ENCODE measurements around the gene PDPK1.

PDPK1 gene

GRCh38 chr16:2507665-2508064, 30.2 kb upstream of the PDPK1 start:
- no peak for FAIRE-seq

GRCh38 chr16:2508722-2509400, 29.0 kb upstream of the PDPK1 start:
- FAIRE-seq: no peak

DNA sequence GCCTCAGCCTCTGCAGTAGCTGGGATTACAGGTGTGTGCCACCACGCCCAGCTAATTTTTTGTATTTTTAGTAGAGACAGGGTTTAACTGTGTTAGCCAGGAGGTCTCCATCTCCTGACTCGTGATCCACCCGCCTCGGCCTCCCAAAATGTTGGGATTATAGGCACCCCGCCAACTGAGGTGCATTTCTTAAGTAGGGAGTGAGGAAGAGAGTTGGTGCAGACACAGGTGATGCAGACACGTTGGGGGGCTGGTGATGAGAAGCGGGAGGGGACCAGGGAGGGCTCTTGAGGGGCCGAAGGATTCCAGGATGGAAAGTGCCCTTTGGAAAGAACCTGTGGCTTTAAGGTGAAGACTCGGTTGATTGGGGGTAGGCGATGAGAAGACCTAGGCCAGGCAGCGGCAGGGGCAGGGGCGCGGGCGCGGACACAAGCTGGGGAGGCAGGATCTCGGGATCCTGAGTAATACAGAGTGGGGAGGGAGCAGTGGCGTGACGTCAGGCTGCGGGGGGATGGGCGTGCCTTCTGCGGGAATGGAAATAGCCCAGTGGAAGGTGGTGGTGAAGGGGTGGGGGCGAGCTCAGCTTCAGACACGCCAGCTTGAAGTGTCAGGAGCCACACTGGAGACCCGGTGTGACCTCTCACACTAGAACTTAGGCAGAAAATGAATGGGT, 26.6 kb upstream of the PDPK1 start:
- FAIRE-seq: no peak

DNA sequence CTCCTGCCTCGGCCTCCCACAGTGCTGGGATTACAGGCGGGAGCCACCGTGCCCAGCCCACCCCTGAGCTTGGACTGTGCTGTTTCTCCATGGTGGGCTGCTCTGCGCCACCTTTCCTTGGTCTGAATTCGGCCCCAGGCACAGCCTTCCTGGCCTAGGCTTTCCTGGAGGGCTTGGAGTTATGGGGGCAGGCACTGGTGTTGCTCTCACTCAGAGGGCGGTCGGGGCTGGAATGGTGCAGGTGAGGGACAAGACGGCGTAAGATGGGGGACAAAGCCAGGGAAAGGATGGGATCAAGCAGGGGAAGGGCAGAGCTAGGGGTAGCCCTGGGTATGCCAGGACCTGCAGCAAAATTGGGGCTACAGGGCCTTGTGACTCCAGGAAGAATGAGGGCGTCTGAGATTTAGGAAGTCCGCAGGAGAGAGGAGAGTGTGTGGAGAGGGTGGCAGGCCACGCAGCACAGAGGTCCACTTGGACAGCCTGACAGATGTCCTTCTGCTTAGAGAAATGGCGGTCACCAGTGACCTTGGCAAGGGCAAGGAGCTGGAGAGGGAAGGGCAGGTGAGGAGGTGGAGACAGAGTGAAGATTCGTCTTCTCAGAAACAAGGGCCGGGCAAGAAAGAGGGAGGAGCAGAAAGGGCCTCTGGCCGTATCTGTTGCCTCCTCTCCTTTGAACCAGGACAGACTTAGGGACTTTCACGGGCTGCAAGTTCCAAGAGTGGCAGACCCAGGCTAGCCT, 25.7 kb upstream of the PDPK1 start:
- no peak for FAIRE-seq

- no peak for FAIRE-seq
Measured at GRCh38 chr16:2512735-2513404, 25.0 kb upstream of the PDPK1 start.

DNA sequence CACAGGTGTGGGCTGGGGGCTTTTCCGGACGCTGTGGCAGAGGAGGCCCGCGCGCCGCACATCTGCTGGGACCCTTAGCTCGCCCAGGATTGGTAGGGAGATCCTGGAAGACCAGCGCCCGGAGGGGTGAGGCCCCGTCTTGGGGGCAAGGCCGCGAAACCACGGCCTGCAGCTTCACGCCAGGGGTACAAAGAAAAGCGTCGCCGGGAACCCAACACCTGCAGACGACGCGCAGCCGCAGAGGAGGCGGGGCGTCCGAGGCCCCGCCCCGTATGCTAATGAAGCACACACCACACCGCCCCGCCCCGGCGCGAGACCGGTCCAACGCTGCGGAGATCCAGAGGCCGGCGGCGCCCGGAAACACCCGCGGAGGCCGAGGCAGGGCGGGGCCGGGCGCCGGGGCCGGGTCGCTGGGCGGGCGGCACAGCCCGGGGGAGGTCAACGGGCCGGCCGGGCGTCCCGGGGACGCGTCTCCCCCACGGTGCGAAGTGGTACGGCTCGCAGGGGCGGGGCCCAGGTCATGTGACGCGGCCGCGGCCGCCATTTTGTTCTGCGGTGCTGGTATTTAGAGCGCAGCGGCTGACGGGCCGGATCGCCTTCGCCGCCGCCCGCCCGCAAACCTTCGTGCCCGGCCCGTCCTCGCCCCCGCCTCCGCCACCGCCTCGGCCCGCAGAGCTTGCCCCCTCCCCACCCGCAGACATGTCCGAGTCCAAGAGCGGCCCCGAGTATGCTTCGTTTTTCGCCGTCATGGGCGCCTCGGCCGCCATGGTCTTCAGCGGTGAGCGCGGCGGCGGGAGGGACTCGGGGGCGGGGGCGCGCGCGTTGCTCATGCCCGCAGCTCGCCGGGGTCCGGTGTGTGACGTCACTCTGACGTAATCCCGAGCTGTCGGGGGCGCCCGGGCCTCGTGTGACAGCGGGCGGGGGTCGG, 24.2 kb upstream of the PDPK1 start, which contains the start of gene ATP6V0C:
Gene ATP6V0C, plus strand, starts transcription at position 548 of the 928 bp plus-strand sequence. Its CDS starts 152 bp downstream, at position 700.
- no peak for FAIRE-seq

DNA sequence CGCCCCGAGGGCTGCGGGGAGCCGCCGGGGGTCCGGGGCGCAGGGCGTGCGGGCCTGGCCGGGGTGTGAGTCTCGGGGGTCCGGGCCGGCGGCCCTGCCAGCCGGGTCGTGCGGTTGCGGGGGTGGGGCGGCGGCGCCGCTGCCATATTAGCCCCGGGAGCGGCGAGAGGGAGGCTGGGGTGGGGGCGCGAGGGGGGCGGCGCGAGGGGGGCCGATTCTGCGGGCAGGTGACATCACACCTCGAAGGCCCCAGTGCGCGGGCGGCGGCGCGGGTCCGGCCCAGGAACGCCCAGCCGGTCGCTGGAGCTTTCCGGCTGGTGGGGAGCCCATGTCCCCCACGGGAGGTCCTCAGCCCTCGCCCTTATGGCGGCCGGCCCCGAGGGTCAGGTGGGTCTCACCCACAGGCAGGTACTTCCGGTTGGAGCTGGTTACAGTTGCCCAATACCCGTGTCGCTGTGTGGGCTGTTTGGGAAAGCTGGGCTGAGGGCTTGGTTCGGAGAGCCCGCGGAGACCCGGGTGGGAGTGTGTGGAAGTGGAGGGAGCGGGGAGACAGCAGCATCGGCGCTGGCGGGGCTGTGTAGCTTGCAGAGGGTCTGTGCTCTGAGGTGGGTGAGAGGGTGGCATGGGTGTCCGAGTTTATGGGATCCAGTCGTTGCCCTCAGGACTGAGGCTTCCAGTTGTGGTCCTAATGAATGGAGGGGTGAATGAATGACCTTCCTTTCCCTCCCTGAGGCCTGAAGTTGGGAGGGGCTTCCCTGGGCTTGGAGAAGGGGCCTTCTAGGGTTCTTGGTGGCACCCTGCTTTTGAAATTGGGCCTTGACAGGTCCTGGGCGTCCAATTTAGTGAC, 23.3 kb upstream of the PDPK1 start:
- FAIRE-seq: no peak

- no peak for FAIRE-seq
Measured at GRCh38 chr16:2515180-2515851, 22.5 kb upstream of the PDPK1 start.

GRCh38 chr16:2516391-2517240, 21.2 kb upstream of the PDPK1 start:
- no peak for FAIRE-seq

DNA sequence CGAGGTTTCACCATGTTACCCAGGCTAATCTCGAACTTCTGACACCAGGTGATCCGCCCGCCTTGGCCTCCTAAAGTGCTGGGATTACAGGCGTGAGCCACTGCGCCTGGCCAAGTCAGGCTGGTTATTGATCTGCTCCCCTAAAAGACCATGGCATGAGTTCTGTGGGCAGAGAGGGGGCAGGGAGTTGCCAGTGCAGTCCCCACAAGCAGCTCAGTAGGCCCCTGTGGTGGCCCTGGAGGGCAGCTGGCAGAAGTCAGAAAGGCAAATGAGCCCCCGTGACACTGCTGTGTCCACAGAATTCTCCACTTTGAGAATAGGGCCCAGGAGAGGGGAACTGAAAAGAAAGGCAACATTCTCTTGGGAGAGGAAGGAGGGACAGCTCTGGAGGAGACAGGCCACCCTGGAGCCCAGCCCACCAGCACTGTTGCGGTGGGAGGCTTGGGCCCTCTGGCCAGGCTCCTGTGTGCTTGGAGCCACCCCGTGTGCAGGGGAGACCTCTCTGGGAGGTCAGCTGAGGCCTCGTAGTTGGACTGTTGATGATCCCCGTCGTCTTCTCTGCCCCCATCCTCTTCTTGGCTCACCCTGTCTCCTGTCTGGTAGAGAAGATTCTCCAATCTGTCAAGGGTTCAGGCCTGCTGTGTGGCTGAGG, 19.7 kb upstream of the PDPK1 start:
- FAIRE-seq: no peak

- no peak for FAIRE-seq
Measured at GRCh38 chr16:2518823-2519710, 18.8 kb upstream of the PDPK1 start.

GRCh38 chr16:2519711-2520080, 18.1 kb upstream of the PDPK1 start:
- FAIRE-seq: no peak

GRCh38 chr16:2520097-2520783, 17.6 kb upstream of the PDPK1 start, which contains the start of gene AMDHD2:
AMDHD2 (plus strand) TSS chr16:2520371; CDS start chr16:2520459, 88 bp downstream.
- FAIRE-seq: no peak

GRCh38 chr16:2520784-2521531, 16.9 kb upstream of the PDPK1 start:
- FAIRE-seq: no peak

DNA sequence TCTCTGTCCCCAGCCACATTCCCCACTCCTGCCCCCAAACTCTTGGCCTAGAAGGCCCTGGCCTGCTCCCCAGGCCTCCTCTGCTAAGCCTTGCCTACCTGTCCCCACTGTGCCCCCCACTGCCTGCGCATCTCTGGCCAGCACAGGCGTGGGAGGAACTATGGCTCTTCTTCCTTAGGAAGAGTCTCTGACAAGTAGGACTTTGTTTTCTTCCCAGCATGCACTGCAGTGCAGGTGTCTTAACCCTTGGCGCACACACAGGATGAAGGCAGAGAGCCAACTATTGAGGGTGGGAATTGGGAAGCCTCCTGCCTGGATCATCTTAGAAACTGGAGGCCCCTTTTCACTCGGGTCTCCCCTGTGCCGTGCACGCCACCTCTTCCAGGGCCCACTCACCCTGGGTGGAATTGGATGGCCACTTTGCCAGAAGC, 14.0 kb upstream of the PDPK1 start:
- FAIRE-seq: no peak

GRCh38 chr16:2524339-2524938, 13.4 kb upstream of the PDPK1 start:
- no peak for FAIRE-seq

Data from G401.6 (cell line).